Measurements from ENCODE around the gene FEM1A. TPM values are rescaled to one million over a fixed set of nuclear protein-coding genes. Genes with fewer than 3 reads are reported as not detected.

Gene FEM1A
- total and polyA plus RNA-seq, 2 donors (not counting 3 experiments of a cell fraction or from before 2014, with no cell fraction given), result 5.1 to 11.4 TPM

DNA sequence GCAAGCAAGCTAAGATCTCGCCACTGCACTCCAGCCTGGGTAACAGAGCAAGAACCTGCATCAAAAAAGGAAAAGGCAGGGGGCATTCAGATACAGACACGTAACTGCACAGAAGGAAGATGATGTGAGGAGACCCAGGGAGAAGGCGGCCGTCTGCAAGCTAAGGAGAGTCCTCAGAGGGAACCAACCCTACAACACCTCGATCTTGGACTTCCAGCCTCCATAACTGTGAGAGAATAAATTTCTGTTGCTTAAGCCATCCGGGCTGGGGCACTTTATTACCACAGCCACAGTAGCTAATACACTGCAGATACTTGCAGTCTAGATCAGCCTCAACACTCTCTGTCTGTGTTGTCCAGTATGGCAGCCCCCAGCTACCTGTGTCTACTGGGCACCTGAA, 32.0 kb downstream of the FEM1A start:
- Histone ChIP-seq H3K4me1 (ENCODE audit: control insufficient read depth, extremely low read depth, insufficient read depth, low read length) (no peaks in the 10 kb centered on the region), H4K20me1 (replicated peaks; ENCODE audit: control insufficient read depth, extremely low read depth, insufficient read depth, low read length) (no peaks in the 10 kb centered on the region), H3K27ac (ENCODE audit: insufficient read depth, low read depth, low read length) (no peak overlapping the region), H2AFZ (ENCODE audit: low read depth, low read length) (no peak overlapping the region), H3K9me1 (replicated peaks; ENCODE audit: control insufficient read depth, extremely low read depth, insufficient read depth, low read length) (no peaks in the 10 kb centered on the region), H3K4me2 (ENCODE audit: insufficient read depth, low read length) (no peak overlapping the region), H3K4me3 (replicated peaks in 1 of 3; ENCODE audit: insufficient read depth in 1 of 3, low read depth in 1 of 3, low read length in 3 of 3) (no peak overlapping the region), H3K27me3 (ENCODE audit: control insufficient read depth in 2 of 2, insufficient read depth in 2 of 2, low read length in 2 of 2) (no peaks in the 10 kb centered on the region), H3K9me3 (replicated peaks; ENCODE audit: control insufficient read depth, insufficient read depth, low read length) (no peaks in the 10 kb centered on the region), H3K9ac (replicated peaks; ENCODE audit: extremely low read depth, insufficient read depth, low read length) (no peak overlapping the region), H3K79me2 (ENCODE audit: control insufficient read depth, insufficient read depth, low read length) (peaks cover 21% of the 10 kb centered on the region), H3K36me3 (ENCODE audit: control insufficient read depth in 2 of 2, extremely low read depth in 1 of 2, insufficient read depth in 2 of 2, low read length in 2 of 2) (no peaks in the 10 kb centered on the region)
- POLR2A ChIA-PET, result no interaction called here
- intact Hi-C loops (cut with micrococcal nuclease), result no loop called here
- DNase-seq (ENCODE audit: low read depth, low spot score) (no peak), FAIRE-seq (no peak)
- TF ChIP-seq, protein P1, sequence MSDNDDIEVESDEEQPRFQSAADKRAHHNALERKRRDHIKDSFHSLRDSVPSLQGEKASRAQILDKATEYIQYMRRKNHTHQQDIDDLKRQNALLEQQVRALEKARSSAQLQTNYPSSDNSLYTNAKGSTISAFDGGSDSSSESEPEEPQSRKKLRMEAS (IDR thresholded peaks at IDR 0.05; ENCODE audit: insufficient read depth, insufficient read length), result no peak
- no peak for TF ChIP-seq MYC (IDR thresholded peaks at IDR 0.05; ENCODE audit: low read depth, low read length)
- TF ChIP-seq, protein P2, sequence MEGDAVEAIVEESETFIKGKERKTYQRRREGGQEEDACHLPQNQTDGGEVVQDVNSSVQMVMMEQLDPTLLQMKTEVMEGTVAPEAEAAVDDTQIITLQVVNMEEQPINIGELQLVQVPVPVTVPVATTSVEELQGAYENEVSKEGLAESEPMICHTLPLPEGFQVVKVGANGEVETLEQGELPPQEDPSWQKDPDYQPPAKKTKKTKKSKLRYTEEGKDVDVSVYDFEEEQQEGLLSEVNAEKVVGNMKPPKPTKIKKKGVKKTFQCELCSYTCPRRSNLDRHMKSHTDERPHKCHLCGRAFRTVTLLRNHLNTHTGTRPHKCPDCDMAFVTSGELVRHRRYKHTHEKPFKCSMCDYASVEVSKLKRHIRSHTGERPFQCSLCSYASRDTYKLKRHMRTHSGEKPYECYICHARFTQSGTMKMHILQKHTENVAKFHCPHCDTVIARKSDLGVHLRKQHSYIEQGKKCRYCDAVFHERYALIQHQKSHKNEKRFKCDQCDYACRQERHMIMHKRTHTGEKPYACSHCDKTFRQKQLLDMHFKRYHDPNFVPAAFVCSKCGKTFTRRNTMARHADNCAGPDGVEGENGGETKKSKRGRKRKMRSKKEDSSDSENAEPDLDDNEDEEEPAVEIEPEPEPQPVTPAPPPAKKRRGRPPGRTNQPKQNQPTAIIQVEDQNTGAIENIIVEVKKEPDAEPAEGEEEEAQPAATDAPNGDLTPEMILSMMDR (IDR thresholded peaks at IDR 0.05; ENCODE audit: extremely low read depth in 1 of 2, insufficient read depth in 1 of 2, low read depth in 1 of 2, low read length in 2 of 2), result no peak
- TF ChIP-seq EZH2 (IDR thresholded peaks at IDR 0.05; ENCODE audit: borderline replicate concordance, low read depth, low read length, severe bottlenecking), result no peak
- no peak for TF ChIP-seq GATA2 (IDR thresholded peaks at IDR 0.05; ENCODE audit: insufficient read depth, insufficient read length, low read depth, low read length)
- no peak for TF ChIP-seq FOS (IDR thresholded peaks at IDR 0.05; ENCODE audit: borderline replicate concordance, insufficient read depth, low read length)
- TF ChIP-seq JUN (IDR thresholded peaks at IDR 0.05; ENCODE audit: borderline replicate concordance, insufficient read depth, insufficient read length, low read depth), result no peak
- no peak for TF ChIP-seq POLR2A (IDR thresholded peaks at IDR 0.05; ENCODE audit: low read depth, low read length)
- TF ChIP-seq POLR2AphosphoS5 (IDR thresholded peaks at IDR 0.05; ENCODE audit: insufficient read depth, low read depth, low read length), result no peak
- CTCF ChIA-PET, result interaction anchor here (1.3 to 3.1 kb wide), 3 partner anchors 8 to 28 kb away, joined by 5 to 17 read pairs (median 15); partner anchors contain the start of gene TICAM1
- no TSS peak for BruUV-seq (replicated peaks)
- dilution Hi-C loops (cut with MboI; ENCODE audit: extremely low pct_ligation_motif_present, low sequenced_read_pairs), result no loop called here

Data from endothelial cell of umbilical vein (primary cell).